DND-41 (cell line): Measurements from ENCODE around the gene SRGAP3.

Source experiments
- EZH2 ChIP-seq: IDR thresholded peaks from 3 replicates; pipeline ENCODE4 v1.6.1; 2012; ENCODE audit warnings: borderline replicate concordance, low read depth, mild to moderate bottlenecking, moderate library complexity, low read length, inconsistent platforms; ENCODE audit not compliant: severe bottlenecking
- TF ChIP-seq, protein P1 (sequence below): IDR thresholded peaks from 2 replicates; pipeline ENCODE4 v1.5.1; 2012; ENCODE audit warnings: borderline replicate concordance, low read length, moderate library complexity, mild to moderate bottlenecking; ENCODE audit not compliant: poor library complexity, severe bottlenecking; ENCODE audit errors: extremely low read depth

DNA sequence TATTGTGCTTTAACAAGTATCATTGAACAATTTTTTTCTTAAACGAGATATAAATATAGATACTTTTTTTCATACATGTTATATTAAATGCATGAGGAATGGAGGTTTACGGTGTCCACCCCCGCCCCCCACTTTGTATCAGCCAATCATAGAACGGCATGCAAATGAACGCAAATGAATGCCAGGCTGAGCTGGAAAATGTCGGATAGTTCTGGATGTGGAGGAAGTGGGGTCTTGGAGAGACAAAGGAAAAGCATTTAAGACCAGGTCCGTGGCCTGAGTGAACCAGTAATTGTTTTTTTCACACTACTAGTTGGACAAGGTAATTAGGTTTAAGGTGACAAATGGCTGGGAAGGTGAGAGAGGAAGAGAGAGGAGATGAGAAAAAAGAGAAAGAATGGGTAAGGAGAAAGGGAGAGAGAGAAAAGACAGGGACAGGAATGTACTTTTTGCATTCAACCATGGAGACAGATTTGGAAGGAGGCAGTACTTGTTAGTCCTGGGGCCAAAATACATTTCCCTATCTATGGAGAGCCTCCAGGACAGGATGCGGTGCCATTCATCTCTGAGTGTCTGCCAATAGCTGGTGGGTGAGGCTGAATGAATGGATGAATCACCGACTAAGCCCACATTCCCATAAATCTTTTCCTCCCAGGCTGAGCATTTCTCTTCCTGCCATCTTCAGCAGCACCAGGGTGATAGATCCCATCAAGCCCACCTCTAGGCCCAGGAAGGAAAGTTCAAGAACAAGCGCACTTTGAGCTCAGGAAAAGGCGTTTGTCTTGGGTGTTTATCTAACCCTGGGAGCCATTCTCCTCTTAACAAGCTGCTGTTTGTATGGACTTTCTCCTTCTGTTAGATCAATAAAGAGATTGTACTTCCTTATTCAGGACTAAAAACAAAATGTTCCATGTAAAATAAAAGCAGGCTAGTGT lies 284.7 kb downstream of the SRGAP3 start:
- TF ChIP-seq, protein P1, sequence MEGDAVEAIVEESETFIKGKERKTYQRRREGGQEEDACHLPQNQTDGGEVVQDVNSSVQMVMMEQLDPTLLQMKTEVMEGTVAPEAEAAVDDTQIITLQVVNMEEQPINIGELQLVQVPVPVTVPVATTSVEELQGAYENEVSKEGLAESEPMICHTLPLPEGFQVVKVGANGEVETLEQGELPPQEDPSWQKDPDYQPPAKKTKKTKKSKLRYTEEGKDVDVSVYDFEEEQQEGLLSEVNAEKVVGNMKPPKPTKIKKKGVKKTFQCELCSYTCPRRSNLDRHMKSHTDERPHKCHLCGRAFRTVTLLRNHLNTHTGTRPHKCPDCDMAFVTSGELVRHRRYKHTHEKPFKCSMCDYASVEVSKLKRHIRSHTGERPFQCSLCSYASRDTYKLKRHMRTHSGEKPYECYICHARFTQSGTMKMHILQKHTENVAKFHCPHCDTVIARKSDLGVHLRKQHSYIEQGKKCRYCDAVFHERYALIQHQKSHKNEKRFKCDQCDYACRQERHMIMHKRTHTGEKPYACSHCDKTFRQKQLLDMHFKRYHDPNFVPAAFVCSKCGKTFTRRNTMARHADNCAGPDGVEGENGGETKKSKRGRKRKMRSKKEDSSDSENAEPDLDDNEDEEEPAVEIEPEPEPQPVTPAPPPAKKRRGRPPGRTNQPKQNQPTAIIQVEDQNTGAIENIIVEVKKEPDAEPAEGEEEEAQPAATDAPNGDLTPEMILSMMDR, result no peak
- TF ChIP-seq EZH2, result no peak
